Ovary (tissue), 9 donors: ENCODE data around the gene DYNC1I1. TPM values are rescaled to one million over a fixed set of nuclear protein-coding genes. Genes with fewer than 3 reads are reported as not detected.

Experiments used
- DNase-seq, 5 donors: peaks; one replicate each; pipeline ENCODE4 v3.0.0-alpha.2; 2019 to 2020
- H3K27ac ChIP-seq, 2 donors: fragments of 200-600 bp; one replicate each; pipeline versions ENCODE4 v1.5.1 to v1.8.0; 2019 to 2022
- H3K27me3 ChIP-seq: fragments of 200-600 bp; one replicate; pipeline ENCODE4 v1.8.0; 2022
- H3K36me3 ChIP-seq: fragments of 200-600 bp; sonication (generic); one replicate; pipeline ENCODE4 v1.5.1; 2019
- H3K4me1 ChIP-seq: one replicate; pipeline ENCODE4 v1.8.1; 2013; ENCODE audit warnings: mild to moderate bottlenecking, moderate library complexity; ENCODE audit not compliant: insufficient read depth
- H3K4me3 ChIP-seq: fragments of 200-600 bp; sonication (generic); one replicate; pipeline ENCODE4 v1.5.1; 2017
- H3K9me3 ChIP-seq, 2 donors: fragments of 200-600 bp in 1 of 2; sonication (generic) in 1 of 2; one replicate each; pipeline versions ENCODE4 v1.5.1 to v1.8.1; 2013 to 2019; ENCODE audit warnings: mild to moderate bottlenecking in 1 of 2, moderate library complexity in 1 of 2
- CTCF ChIP-seq, 3 donors: fragments of 450-650 bp in 2 of 3; fragments of 200-600 bp in 1 of 3; IDR thresholded peaks; one replicate each; pipeline versions ENCODE4 v1.5.1 to v1.8.0; 2016 to 2022; ENCODE audit warnings: antibody characterized with exemption in 3 of 3, mild to moderate bottlenecking in 1 of 3
- EP300 ChIP-seq: sonication (generic); formaldehyde crosslinking; IDR thresholded peaks from one replicate; pipeline ENCODE4 v1.6.1; 2017; ENCODE audit warnings: antibody characterized with exemption
- POLR2A ChIP-seq: fragments of 450-650 bp; IDR thresholded peaks from one replicate; pipeline ENCODE4 v1.6.1; 2017; ENCODE audit warnings: antibody characterized with exemption, mild to moderate bottlenecking, moderate library complexity
- WGBS, 3 donors: extraction: QIAGEN DNeasy Blood & Tissue Kit in 1 of 3; methylation state at CpG; one replicate each; pipeline versions ENCODE4 v1.1.5 to v1.1.7; 2013 to 2017; 5-methylcytosine and 5-hydroxymethylcytosine counted together
- intact Hi-C, 4 donors: fragments of 100-400 bp; cut with DNase I; formaldehyde crosslinking; loops; one replicate each; pipeline versions ENCODE4 v1.11.0 to v1.15.1; 2022 to 2023
- polyA plus RNA-seq, 2 donors: library from polyadenylated mRNA; stranded (reverse); fragments of 200-250 nt in 1 of 2; fragments of 350-450 nt in 1 of 2; fragmentation: Illumina TruSeq in 1 of 2; extraction: RNeasy Lipid Tissue Mini Kit (QIAGEN cat#74804) in 1 of 2; gene quantifications; one replicate each; pipeline ENCODE4 v1.2.3, GENCODE V29; 2013 to 2014
- total RNA-seq, 7 donors: library from RNA; depleted of rRNA in 2 of 7; stranded (reverse); fragments of >200 nt in 2 of 7; fragmentation: NEBNext Ultra II Directional in 3 of 7; extraction: Animal tissue kit (Norgen Biotek cat#: 25700) in 3 of 7; gene quantifications; one replicate each; pipeline versions ENCODE4 v1.1.0 to v1.2.4, GENCODE V29; 2016 to 2023
- donor health status: DM: no; HTN: no; CAD: no; lungs with moderate emphysema.
- donor health status: DM: no; HTN: no; CAD: no.
- donor health status: Bipolar disorder and iron deficiency.
- donor health status: DM: yes; HTN: yes; CAD: no.
- donor health status: DM: no; HTN: no; CAD: no.
- donor health status: DM: yes; HTN: yes; CAD: no.

Gene DYNC1I1
- total and polyA plus RNA-seq, 9 donors, result 4.2 to 19.3 (median 6.9) TPM

DNA sequence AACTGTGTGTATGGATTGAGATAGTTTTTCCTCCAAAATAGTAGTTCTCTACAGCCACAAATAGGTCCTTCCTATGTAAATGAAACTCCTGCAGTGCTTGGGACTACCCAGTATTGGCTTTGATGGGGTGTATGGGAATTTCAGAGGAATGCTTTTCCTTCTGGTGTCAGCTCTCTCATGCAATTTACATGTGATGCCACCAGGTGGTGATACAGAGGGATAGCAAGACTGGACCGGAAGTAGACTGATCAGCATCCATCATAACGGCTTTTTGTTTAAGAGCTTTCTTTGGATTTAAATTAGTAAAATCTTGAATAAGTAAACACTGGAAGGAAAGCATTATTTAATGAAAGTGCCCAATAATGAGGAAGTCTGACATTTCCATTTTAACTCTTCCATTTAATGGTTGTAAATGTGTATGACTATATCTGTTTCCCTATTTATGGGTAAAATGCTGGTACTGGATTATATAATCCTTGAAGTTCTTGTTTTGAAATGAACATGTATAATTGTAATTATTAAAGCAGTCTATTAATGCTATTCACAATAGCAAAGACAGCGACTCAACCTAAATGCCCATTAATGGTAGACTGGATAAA is 22.7 kb downstream of the DYNC1I1 start:
- WGBS, 3 donors, result 80 to 87% (median 83%) methylated on average over 3 of the region's 3 CpGs
- no peaks in the 10 kb centered on the region for H3K27me3 ChIP-seq
- H3K27ac ChIP-seq, result no peak overlapping the region
- H3K36me3 ChIP-seq, result no peaks in the 10 kb centered on the region
- no peaks in the 10 kb centered on the region for H3K4me1 ChIP-seq
- no peaks in the 10 kb centered on the region for H3K9me3 ChIP-seq
- H3K4me3 ChIP-seq, result no peak overlapping the region
- DNase-seq, result no peak
- intact Hi-C loops, result no loop called here
- TF ChIP-seq POLR2A (no peak), EP300 (no peak), CTCF (IDR thresholded peaks at IDR 0.05) (no peak)

- Histone ChIP-seq H3K36me3 (no peaks in the 10 kb centered on the region), H3K4me1 (no peaks in the 10 kb centered on the region), H3K9me3 (no peaks in the 10 kb centered on the region), H3K27me3 (no peaks in the 10 kb centered on the region), H3K27ac (no peak overlapping the region), H3K4me3 (no peak overlapping the region)
- TF ChIP-seq POLR2A, result no peak
- no peak for TF ChIP-seq CTCF (IDR thresholded peaks at IDR 0.05)
- TF ChIP-seq EP300, result no peak
- intact Hi-C loops, result no loop called here
- DNase-seq, result no peak
- WGBS, 3 donors, result 13 to 44% (median 29%) methylated on average over 1 of the region's 1 CpG
These were observed 24.3 kb downstream of the DYNC1I1 start for GRCh38 chr7:95796617-95797016.

DNA sequence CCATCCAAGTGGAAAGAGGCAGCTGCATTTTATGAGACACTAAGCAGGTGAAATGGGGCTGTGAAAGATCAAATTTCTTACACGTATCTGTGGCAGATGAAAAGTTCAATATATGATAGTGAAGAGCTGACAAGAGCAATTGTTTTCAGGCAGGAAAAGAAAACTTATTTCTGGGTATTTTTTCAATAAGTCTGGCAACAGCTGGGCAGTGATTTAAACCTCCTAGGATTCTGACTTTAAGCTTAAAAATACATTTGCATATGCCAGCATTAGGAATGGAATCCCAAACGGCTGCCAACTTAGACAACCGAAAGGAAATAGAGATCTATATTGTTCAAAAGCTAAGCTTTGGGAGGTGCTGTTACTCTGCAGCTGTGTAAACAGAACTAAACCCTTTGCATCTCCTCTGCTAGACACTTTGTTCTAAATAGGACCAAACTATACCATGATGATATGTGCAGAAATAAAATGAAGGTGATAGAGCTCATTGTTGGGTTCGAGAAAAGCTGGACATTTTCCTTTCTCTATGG is 26.1 kb downstream of the DYNC1I1 start:
- no peaks in the 10 kb centered on the region for H3K9me3 ChIP-seq
- H3K4me3 ChIP-seq, result no peak overlapping the region
- TF ChIP-seq POLR2A, result no peak
- TF ChIP-seq CTCF (IDR thresholded peaks at IDR 0.05), result no peak
- TF ChIP-seq EP300, result no peak
- H3K27ac ChIP-seq, result no peak overlapping the region
- DNase-seq, result no peak
- WGBS, 3 donors, result 24 to 25% (median 24%) methylated on average over 4 of the region's 4 CpGs
- H3K4me1 ChIP-seq, result no peaks in the 10 kb centered on the region
- H3K27me3 ChIP-seq, result no peaks in the 10 kb centered on the region
- intact Hi-C loops, result no loop called here
- H3K36me3 ChIP-seq, result no peaks in the 10 kb centered on the region

- H3K4me3 ChIP-seq, result no peak overlapping the region
- intact Hi-C loops, result no loop called here
- H3K27ac ChIP-seq, result no peak overlapping the region
- no peaks in the 10 kb centered on the region for H3K9me3 ChIP-seq
- H3K36me3 ChIP-seq, result no peaks in the 10 kb centered on the region
- no peaks in the 10 kb centered on the region for H3K4me1 ChIP-seq
- TF ChIP-seq CTCF (IDR thresholded peaks at IDR 0.05), result no peak
- no peak for TF ChIP-seq EP300
- TF ChIP-seq POLR2A, result no peak
- 52 to 61% (median 56%) methylated on average over 3 of the region's 3 CpGs for WGBS, 3 donors
- H3K27me3 ChIP-seq, result no peaks in the 10 kb centered on the region
- DNase-seq, result no peak
These were observed 28.4 kb downstream of the DYNC1I1 start for GRCh38 chr7:95800787-95801186.
